ENCODE results near the gene LIMS3.
"Not testable (repeated sequence)": the region's sequence is repeated elsewhere in the genome, so short reads cannot be mapped to it uniquely, and the experiment has no call there.

LIMS3 gene, protein sequence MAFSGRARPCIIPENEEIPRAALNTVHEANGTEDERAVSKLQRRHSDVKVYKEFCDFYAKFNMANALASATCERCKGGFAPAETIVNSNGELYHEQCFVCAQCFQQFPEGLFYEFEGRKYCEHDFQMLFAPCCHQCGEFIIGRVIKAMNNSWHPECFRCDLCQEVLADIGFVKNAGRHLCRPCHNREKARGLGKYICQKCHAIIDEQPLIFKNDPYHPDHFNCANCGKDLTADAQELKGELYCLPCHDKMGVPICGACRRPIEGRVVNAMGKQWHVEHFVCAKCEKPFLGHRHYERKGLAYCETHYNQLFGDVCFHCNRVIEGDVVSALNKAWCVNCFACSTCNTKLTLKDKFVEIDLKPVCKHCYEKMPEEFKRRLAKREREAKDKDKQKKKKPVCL

DNA sequence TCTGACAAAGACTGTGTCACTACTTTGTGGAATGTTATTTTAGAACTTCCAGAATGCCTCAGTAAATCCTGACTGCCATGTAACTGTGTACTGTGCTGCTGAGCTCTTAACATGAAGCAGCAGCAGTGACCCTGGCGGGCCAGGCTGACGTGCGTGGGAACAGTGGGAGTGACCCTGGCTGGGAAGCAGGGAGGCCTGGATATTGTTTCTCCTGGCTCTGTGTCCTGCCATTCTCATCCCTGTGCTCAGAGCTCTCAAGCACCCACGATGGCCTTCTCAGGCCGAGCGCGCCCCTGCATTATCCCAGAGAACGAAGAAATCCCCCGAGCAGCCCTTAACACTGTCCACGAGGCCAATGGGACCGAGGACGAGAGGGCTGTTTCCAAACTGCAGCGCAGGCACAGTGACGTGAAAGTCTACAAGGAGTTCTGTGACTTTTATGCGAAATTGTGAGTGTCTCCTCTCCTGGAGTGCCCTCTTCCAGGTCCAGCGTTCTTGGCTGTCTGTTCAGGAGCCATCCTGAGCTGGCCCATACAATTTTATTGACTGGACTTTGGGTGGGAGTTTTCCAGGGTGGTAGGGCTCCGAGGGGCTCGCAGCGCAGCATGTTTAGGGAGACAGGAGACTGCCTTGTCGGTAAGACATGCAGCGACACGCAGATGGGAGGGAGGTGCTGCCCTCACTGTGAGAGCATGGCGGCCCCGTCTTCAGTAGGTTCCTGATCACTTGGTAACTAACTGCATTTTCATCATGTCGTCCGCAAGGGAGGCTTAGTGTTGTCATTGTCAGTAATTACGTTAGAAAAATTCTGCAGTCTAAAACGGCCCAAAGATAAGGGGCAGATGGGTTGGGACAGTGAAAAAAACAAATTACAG, at the start of gene LIMS3:
Gene LIMS3, plus strand, starts transcription at position 227 of the 875 bp plus-strand sequence. Its CDS starts 41 bp downstream, at position 268.
- TF ChIP-seq GATA3, GATA2 (IDR thresholded peaks at IDR 0.05; ENCODE audit: low read depth, low read length): not testable (repeated sequence)

Measured in SH-SY5Y (cell line).